ENCODE data around the gene HOXD11.

GRCh38 chr2:176081376-176081836, 25.7 kb upstream of the HOXD11 start:
- TF ChIP-seq CTCF (IDR thresholded peaks at IDR 0.05 in 4 of 5, conservative IDR thresholded peaks at IDR 0.05 in 1 of 5) (no peak), POLR2A (IDR thresholded peaks at IDR 0.05) (no peak)

Data from gastrocnemius medialis (tissue), 4 donors.